Mesendoderm (in vitro differentiated cells): Measurements from ENCODE around the gene IRGC.

ENCODE experiments used
- DNase-seq: peaks from one replicate; pipeline ENCODE4 v3.0.0; 2013
- H2AK5ac ChIP-seq: 2 replicates; pipeline ENCODE4 v1.6.1; 2013; ENCODE audit warnings: low read length, inconsistent platforms
- H2BK120ac ChIP-seq: 2 replicates; pipeline ENCODE4 v1.6.1; 2013; ENCODE audit warnings: low read depth, mild to moderate bottlenecking, low read length, moderate library complexity, mixed read lengths
- H2BK15ac ChIP-seq: replicated peaks from 2 replicates; pipeline ENCODE4 v1.6.1; 2013; ENCODE audit warnings: low read depth, mild to moderate bottlenecking, moderate library complexity
- H2BK5ac ChIP-seq: 2 replicates; pipeline ENCODE4 v1.6.1; 2013; ENCODE audit warnings: low read length, inconsistent platforms
- H3K18ac ChIP-seq: 2 replicates; pipeline ENCODE4 v1.6.1; 2013; ENCODE audit warnings: mild to moderate bottlenecking, low read length, mixed read lengths
- H3K23ac ChIP-seq: one replicate; pipeline ENCODE4 v1.6.1; 2013; ENCODE audit warnings: low read length
- H3K27ac ChIP-seq: 2 replicates; pipeline ENCODE4 v1.5.1; 2013; ENCODE audit warnings: low read depth, mild to moderate bottlenecking, inconsistent platforms, low read length, moderate library complexity
- H3K27me3 ChIP-seq: 2 replicates; pipeline ENCODE4 v1.6.1; 2013; ENCODE audit warnings: low read length, control low read depth, mild to moderate bottlenecking, inconsistent platforms; ENCODE audit not compliant: insufficient read depth, poor library complexity
- H3K36me3 ChIP-seq: 2 replicates; pipeline ENCODE4 v1.6.1; 2013; ENCODE audit warnings: low read length, inconsistent platforms; ENCODE audit not compliant: control insufficient read depth, insufficient read depth
- H3K4ac ChIP-seq: one replicate; pipeline ENCODE4 v1.6.1; 2013; ENCODE audit warnings: low read depth, mild to moderate bottlenecking, low read length, moderate library complexity
- H3K4me1 ChIP-seq: 2 replicates; pipeline ENCODE4 v1.6.1; 2013; ENCODE audit warnings: low read depth, low read length, inconsistent platforms; ENCODE audit not compliant: control insufficient read depth
- H3K4me2 ChIP-seq: 2 replicates; pipeline ENCODE4 v1.6.1; 2013; ENCODE audit warnings: low read length
- H3K4me3 ChIP-seq: 2 replicates; pipeline ENCODE4 v1.5.1; 2013; ENCODE audit warnings: mild to moderate bottlenecking, low read length
- H3K56ac ChIP-seq: one replicate; pipeline ENCODE4 v1.6.1; 2013; ENCODE audit warnings: low read length
- H3K79me1 ChIP-seq: 2 replicates; pipeline ENCODE4 v1.6.1; 2013; ENCODE audit warnings: low read length, inconsistent platforms
- H3K79me2 ChIP-seq: 2 replicates; pipeline ENCODE4 v1.6.1; 2013; ENCODE audit warnings: mild to moderate bottlenecking, low read length; ENCODE audit not compliant: control insufficient read depth, insufficient read depth
- H3K9ac ChIP-seq: 2 replicates; pipeline ENCODE4 v1.6.1; 2013; ENCODE audit warnings: low read length, inconsistent platforms
- H4K5ac ChIP-seq: one replicate; pipeline ENCODE4 v1.6.1; 2013; ENCODE audit warnings: low read length
- H4K8ac ChIP-seq: one replicate; pipeline ENCODE4 v1.6.1; 2013; ENCODE audit warnings: low read depth, mild to moderate bottlenecking, control low read depth, low read length, moderate library complexity
- WGBS: extraction: QIAGEN DNeasy Blood & Tissue Kit; methylation state at CpG from one replicate; pipeline ENCODE4 v1.1.7; 2013; ENCODE audit warnings: low lambda C conversion rate, missing lambda C conversion rate; ENCODE audit not compliant: insufficient coverage; ENCODE audit errors: extremely low coverage; 5-methylcytosine and 5-hydroxymethylcytosine counted together

The IRGC gene

GRCh38 chr19:43692385-43692784 lies 23.5 kb upstream of the IRGC start:
- no peak overlapping the region for H2BK120ac ChIP-seq
- no peak overlapping the region for H3K4me3 ChIP-seq
- no peak overlapping the region for H2BK15ac ChIP-seq
- no peak overlapping the region for H2AK5ac ChIP-seq
- no peaks in the 10 kb centered on the region for H3K79me1 ChIP-seq
- no peak for DNase-seq
- H3K18ac ChIP-seq = no peak overlapping the region
- no peaks in the 10 kb centered on the region for H3K36me3 ChIP-seq
- H3K4me2 ChIP-seq = no peak overlapping the region
- H3K27me3 ChIP-seq = no peaks in the 10 kb centered on the region
- H4K8ac ChIP-seq = no peak overlapping the region
- H3K9ac ChIP-seq = no peak overlapping the region
- no peak overlapping the region for H3K27ac ChIP-seq
- H4K5ac ChIP-seq = no peak overlapping the region
- H3K56ac ChIP-seq = no peak overlapping the region
- no peak overlapping the region for H3K4ac ChIP-seq
- no peak overlapping the region for H3K23ac ChIP-seq
- no peak overlapping the region for H2BK5ac ChIP-seq
- WGBS = no CpG with 5 or more reads among the region's 2 CpGs
- H3K79me2 ChIP-seq = no peaks in the 10 kb centered on the region
- no peaks in the 10 kb centered on the region for H3K4me1 ChIP-seq

- Histone ChIP-seq H3K9ac (no peak overlapping the region), H3K79me1 (no peaks in the 10 kb centered on the region), H3K27me3 (no peaks in the 10 kb centered on the region), H2BK120ac (no peak overlapping the region), H3K23ac (no peak overlapping the region), H3K18ac (no peak overlapping the region), H3K4ac (no peak overlapping the region), H2BK15ac (no peak overlapping the region), H3K4me1 (no peaks in the 10 kb centered on the region), H4K8ac (no peak overlapping the region), H3K4me3 (no peak overlapping the region), H4K5ac (no peak overlapping the region), H3K79me2 (no peaks in the 10 kb centered on the region), H2AK5ac (no peak overlapping the region), H3K4me2 (no peak overlapping the region), H3K27ac (no peak overlapping the region), H3K36me3 (no peaks in the 10 kb centered on the region), H3K56ac (no peak overlapping the region), H2BK5ac (no peak overlapping the region)
- WGBS = no CpG with 5 or more reads among the region's 4 CpGs
- DNase-seq = no peak
Measured at GRCh38 chr19:43692877-43693276, 23.0 kb upstream of the IRGC start.

GRCh38 chr19:43694553-43694952 lies 21.3 kb upstream of the IRGC start:
- H3K4me1 ChIP-seq = no peaks in the 10 kb centered on the region
- no peak for DNase-seq
- no CpG with 5 or more reads among the region's 5 CpGs for WGBS
- H4K5ac ChIP-seq = no peak overlapping the region
- H3K79me2 ChIP-seq = no peaks in the 10 kb centered on the region
- H4K8ac ChIP-seq = no peak overlapping the region
- H2AK5ac ChIP-seq = no peak overlapping the region
- no peak overlapping the region for H3K23ac ChIP-seq
- H3K4ac ChIP-seq = no peak overlapping the region
- H3K18ac ChIP-seq = no peak overlapping the region
- no peak overlapping the region for H3K4me3 ChIP-seq
- no peak overlapping the region for H3K9ac ChIP-seq
- H3K4me2 ChIP-seq = no peak overlapping the region
- H3K27me3 ChIP-seq = no peaks in the 10 kb centered on the region
- H2BK5ac ChIP-seq = no peak overlapping the region
- H3K56ac ChIP-seq = no peak overlapping the region
- H2BK120ac ChIP-seq = no peak overlapping the region
- H3K36me3 ChIP-seq = no peaks in the 10 kb centered on the region
- H3K27ac ChIP-seq = no peak overlapping the region
- H3K79me1 ChIP-seq = no peaks in the 10 kb centered on the region
- no peak overlapping the region for H2BK15ac ChIP-seq

GRCh38 chr19:43695985-43696704 lies 19.7 kb upstream of the IRGC start:
- Histone ChIP-seq H4K5ac (no peak overlapping the region), H3K56ac (no peak overlapping the region), H3K4me1 (no peaks in the 10 kb centered on the region), H3K27me3 (no peaks in the 10 kb centered on the region), H2AK5ac (no peak overlapping the region), H3K18ac (no peak overlapping the region), H2BK120ac (no peak overlapping the region), H3K27ac (no peak overlapping the region), H3K4ac (no peak overlapping the region), H3K23ac (no peak overlapping the region), H3K79me1 (no peaks in the 10 kb centered on the region), H3K9ac (no peak overlapping the region), H2BK5ac (no peak overlapping the region), H3K79me2 (no peaks in the 10 kb centered on the region), H4K8ac (no peak overlapping the region), H3K4me3 (no peak overlapping the region), H3K36me3 (no peaks in the 10 kb centered on the region), H3K4me2 (no peak overlapping the region), H2BK15ac (no peak overlapping the region)
- DNase-seq = no peak
- WGBS = no CpG with 5 or more reads among the region's 6 CpGs

GRCh38 chr19:43697295-43697694 lies 18.6 kb upstream of the IRGC start:
- no peaks in the 10 kb centered on the region for H3K79me1 ChIP-seq
- no peak overlapping the region for H2AK5ac ChIP-seq
- H3K9ac ChIP-seq = no peak overlapping the region
- H3K27ac ChIP-seq = no peak overlapping the region
- no peak overlapping the region for H3K4ac ChIP-seq
- no peaks in the 10 kb centered on the region for H3K27me3 ChIP-seq
- whole genome bisulfite sequencing = no CpG with 5 or more reads among the region's 5 CpGs
- no peak overlapping the region for H2BK120ac ChIP-seq
- no peak overlapping the region for H3K4me3 ChIP-seq
- no peak overlapping the region for H3K23ac ChIP-seq
- no peaks in the 10 kb centered on the region for H3K4me1 ChIP-seq
- no peaks in the 10 kb centered on the region for H3K36me3 ChIP-seq
- no peak overlapping the region for H2BK15ac ChIP-seq
- H2BK5ac ChIP-seq = no peak overlapping the region
- H3K18ac ChIP-seq = no peak overlapping the region
- H4K8ac ChIP-seq = no peak overlapping the region
- no peak overlapping the region for H3K4me2 ChIP-seq
- H3K56ac ChIP-seq = no peak overlapping the region
- DNase-seq = no peak
- H4K5ac ChIP-seq = no peak overlapping the region
- no peaks in the 10 kb centered on the region for H3K79me2 ChIP-seq
